Gastroesophageal sphincter (tissue), 4 donors: ENCODE measurements around the gene GPC3. TPM values are rescaled to one million over a fixed set of nuclear protein-coding genes. Genes with fewer than 3 reads are reported as not detected.

Source experiments
- ATAC-seq: fragments of 150-250 bp; one replicate; pipeline ENCODE4 v1.9.1; 2016; ENCODE audit warnings: mild to moderate bottlenecking, moderate library complexity
- H3K27ac ChIP-seq, 4 donors: fragments of 200-600 bp; sonication (generic) in 3 of 4; 1 replicate in 3 of 4; 2 replicates in 1 of 4; pipeline ENCODE4 v1.5.1; 2016 to 2019
- H3K27me3 ChIP-seq: fragments of 200-600 bp; sonication (generic); one replicate; pipeline ENCODE4 v1.5.1; 2019
- H3K36me3 ChIP-seq, 2 donors: fragments of 200-600 bp; sonication (generic); one replicate each; pipeline ENCODE4 v1.5.1; 2019; ENCODE audit warnings: control low read depth in 1 of 2
- H3K4me1 ChIP-seq, 3 donors: fragments of 200-600 bp; sonication (generic); 1 replicate in 2 of 3; 2 replicates in 1 of 3; pipeline ENCODE4 v1.5.1; 2016 to 2019; ENCODE audit warnings: control low read depth in 2 of 3
- H3K4me3 ChIP-seq, 2 donors: fragments of 200-600 bp; sonication (generic); one replicate each; pipeline ENCODE4 v1.5.1; 2019; ENCODE audit warnings: mild to moderate bottlenecking in 1 of 2, moderate library complexity in 1 of 2
- H3K9me3 ChIP-seq, 3 donors: fragments of 200-600 bp; sonication (generic); one replicate each; pipeline ENCODE4 v1.5.1; 2017 to 2019; ENCODE audit warnings: control low read depth in 2 of 3
- EP300 ChIP-seq: sonication (generic); formaldehyde crosslinking; IDR thresholded peaks from one replicate; pipeline ENCODE4 v1.6.1; 2017; ENCODE audit warnings: antibody characterized with exemption, mild to moderate bottlenecking
- POLR2A ChIP-seq, 2 donors: fragments of 450-650 bp; IDR thresholded peaks; one replicate each; pipeline ENCODE4 v1.6.1; 2017; ENCODE audit warnings: antibody characterized with exemption in 2 of 2, mild to moderate bottlenecking in 2 of 2, moderate library complexity in 1 of 2
- POLR2AphosphoS5 ChIP-seq: sonication (generic); formaldehyde crosslinking; IDR thresholded peaks from one replicate; pipeline ENCODE4 v1.6.1; 2017; ENCODE audit warnings: antibody characterized with exemption
- WGBS, 2 donors: methylation state at CpG; one replicate each; pipeline ENCODE4 v1.1.5; 2018; ENCODE audit warnings: low coverage in 1 of 2; 5-methylcytosine and 5-hydroxymethylcytosine counted together
- total RNA-seq, 4 donors: library from RNA; depleted of rRNA; stranded (reverse); fragments of >200 nt; gene quantifications; one replicate each; pipeline ENCODE4 v1.1.0, GENCODE V29; 2016
- TF ChIP-seq, protein P1 (sequence below), 4 experiments: fragments of 200-600 bp in 2 of 4; fragments of 450-650 bp in 2 of 4; sonication (generic) in 1 of 4; IDR thresholded peaks; one replicate each; pipeline ENCODE4 v1.5.1; 2017 to 2019; ENCODE audit warnings: antibody characterized with exemption in 4 of 4, mild to moderate bottlenecking in 2 of 4, moderate library complexity in 2 of 4

GPC3 gene
- total RNA-seq, 4 donors from 2014 or later = 5.8 to 19.7 (median 14.9) TPM

DNA sequence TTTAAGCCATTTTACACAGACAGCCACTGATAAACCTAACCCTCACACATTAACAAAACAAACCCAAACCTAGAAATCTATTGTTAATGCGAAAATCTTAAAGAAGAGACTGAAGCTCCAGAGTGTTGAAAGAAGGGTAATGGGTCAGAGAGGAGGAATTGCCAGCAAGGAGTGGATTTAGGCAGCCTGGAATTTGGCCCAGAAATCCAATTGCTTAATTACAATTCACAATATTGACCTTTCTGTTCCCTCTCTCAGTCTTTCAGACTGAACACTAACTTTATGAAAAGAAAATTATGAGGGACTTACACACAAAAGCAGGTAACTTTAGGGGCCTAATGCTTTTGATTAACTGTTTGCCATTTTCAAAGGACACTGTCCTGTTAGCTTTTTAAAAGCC lies 384.9 kb downstream of the GPC3 start:
- Histone ChIP-seq H3K27ac (no peak overlapping the region), H3K36me3 (no peaks in the 10 kb centered on the region), H3K4me1 (no peaks in the 10 kb centered on the region), H3K9me3 (no peaks in the 10 kb centered on the region), H3K4me3 (no peak overlapping the region), H3K27me3 (no peaks in the 10 kb centered on the region)
- TF ChIP-seq POLR2AphosphoS5 = no peak
- TF ChIP-seq, protein P1, sequence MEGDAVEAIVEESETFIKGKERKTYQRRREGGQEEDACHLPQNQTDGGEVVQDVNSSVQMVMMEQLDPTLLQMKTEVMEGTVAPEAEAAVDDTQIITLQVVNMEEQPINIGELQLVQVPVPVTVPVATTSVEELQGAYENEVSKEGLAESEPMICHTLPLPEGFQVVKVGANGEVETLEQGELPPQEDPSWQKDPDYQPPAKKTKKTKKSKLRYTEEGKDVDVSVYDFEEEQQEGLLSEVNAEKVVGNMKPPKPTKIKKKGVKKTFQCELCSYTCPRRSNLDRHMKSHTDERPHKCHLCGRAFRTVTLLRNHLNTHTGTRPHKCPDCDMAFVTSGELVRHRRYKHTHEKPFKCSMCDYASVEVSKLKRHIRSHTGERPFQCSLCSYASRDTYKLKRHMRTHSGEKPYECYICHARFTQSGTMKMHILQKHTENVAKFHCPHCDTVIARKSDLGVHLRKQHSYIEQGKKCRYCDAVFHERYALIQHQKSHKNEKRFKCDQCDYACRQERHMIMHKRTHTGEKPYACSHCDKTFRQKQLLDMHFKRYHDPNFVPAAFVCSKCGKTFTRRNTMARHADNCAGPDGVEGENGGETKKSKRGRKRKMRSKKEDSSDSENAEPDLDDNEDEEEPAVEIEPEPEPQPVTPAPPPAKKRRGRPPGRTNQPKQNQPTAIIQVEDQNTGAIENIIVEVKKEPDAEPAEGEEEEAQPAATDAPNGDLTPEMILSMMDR (IDR thresholded peaks at IDR 0.05) = no peak
- TF ChIP-seq EP300 = no peak
- TF ChIP-seq POLR2A (IDR thresholded peaks at IDR 0.05) = no peak
- ATAC-seq = no peak
- WGBS, 2 donors = 63% methylated on average over 1 of the region's 1 CpG; no CpG with 5 or more reads in 1 of the 2 donors

DNA sequence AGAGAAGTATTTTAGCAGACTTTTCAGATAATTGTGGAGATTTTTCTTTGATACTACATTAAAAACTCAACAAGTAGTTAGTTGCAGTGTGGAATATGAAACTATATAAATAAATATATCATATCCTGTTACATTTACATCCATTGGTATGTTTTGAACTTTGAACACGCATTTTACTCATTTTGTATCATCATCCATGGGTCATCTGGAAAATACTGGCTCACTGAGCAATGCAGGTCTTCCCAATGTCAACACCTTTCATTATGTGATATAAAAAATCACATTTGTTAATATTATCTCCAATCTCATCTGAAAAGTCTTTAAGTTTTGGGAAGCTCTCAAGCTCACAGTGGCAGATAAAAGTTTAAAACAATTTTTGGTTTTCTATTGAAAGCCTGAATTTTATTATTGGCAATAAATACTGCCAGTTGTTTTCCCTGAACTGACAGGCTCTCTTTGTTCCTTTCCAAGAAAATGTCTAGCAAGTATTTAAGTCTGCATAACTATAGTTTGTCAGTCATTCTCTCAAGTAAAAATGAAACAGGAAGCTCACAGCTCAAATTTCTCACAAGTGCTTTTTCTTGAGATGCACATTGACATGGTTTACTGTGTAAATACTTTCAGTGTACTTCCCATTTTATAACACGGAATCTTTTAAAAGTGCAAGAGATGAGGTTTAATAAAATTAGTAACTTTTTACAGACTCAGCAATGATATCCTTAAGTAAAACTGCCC lies 386.6 kb downstream of the GPC3 start:
- H3K4me1 ChIP-seq = no peaks in the 10 kb centered on the region
- no peak for ATAC-seq
- H3K9me3 ChIP-seq = no peaks in the 10 kb centered on the region
- no peak for TF ChIP-seq POLR2AphosphoS5
- no peak for TF ChIP-seq EP300
- no peak for TF ChIP-seq POLR2A (IDR thresholded peaks at IDR 0.05)
- TF ChIP-seq, protein P1 (IDR thresholded peaks at IDR 0.05) = no peak
- H3K27ac ChIP-seq = no peak overlapping the region
- no peak overlapping the region for H3K4me3 ChIP-seq
- no peaks in the 10 kb centered on the region for H3K36me3 ChIP-seq
- H3K27me3 ChIP-seq = no peaks in the 10 kb centered on the region
- WGBS, 2 donors = 40 to 67% methylated on average over 2 of the region's 2 CpGs

DNA sequence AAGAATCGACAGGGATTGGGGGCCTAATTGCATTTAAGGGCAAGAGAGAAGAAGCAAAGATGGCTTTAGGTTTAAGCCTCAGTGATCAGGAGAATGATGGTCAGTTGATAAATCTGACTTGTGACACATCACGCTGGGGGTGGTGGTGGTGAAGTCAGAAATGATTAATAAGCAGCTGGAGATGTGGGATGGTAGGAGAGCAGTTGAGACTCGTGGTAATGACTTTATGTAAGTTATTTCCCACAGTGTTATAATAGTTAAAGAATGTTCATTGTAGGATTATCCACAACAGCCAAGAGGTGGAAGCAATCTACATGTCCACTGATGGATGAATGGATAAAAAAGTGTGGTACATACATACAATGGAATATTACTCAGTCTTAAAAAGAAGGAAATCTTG lies 391.2 kb downstream of the GPC3 start:
- WGBS, 2 donors = 68 to 74% methylated on average over 2 to 3 of the region's 3 CpGs
- H3K9me3 ChIP-seq = no peaks in the 10 kb centered on the region

DNA sequence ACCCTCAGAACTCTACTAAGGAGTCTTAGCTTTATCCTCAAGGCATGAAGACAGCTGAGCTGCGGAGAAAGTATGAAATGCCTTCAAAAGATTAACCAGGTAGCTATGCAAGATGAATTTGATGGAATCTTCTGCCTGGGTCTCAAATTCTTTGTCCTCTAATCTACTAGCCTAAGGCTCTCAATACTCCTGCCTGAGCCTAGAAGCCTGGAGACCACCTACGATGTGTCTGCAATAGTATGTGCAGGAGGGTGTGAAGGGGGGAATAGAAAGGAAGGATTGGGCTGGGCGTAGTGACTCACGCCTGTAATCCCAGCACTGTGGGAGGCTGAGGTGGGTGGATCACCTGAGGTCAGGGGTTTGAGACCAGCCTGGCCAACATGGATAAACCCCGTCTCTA lies 391.9 kb downstream of the GPC3 start:
- no peak for ATAC-seq
- Histone ChIP-seq H3K4me1 (no peaks in the 10 kb centered on the region), H3K27me3 (no peaks in the 10 kb centered on the region), H3K4me3 (no peak overlapping the region), H3K36me3 (no peaks in the 10 kb centered on the region), H3K27ac (no peak overlapping the region), H3K9me3 (no peaks in the 10 kb centered on the region)
- no peak for TF ChIP-seq EP300
- 92% methylated on average over 2 of the region's 5 CpGs; no CpG with 5 or more reads in 1 of the 2 donors for WGBS, 2 donors

More for the DNA sequence above, 391.2 kb downstream of the GPC3 start:
- H3K4me1 ChIP-seq = no peaks in the 10 kb centered on the region
- ATAC-seq = no peak
- no peak for TF ChIP-seq POLR2A (IDR thresholded peaks at IDR 0.05)
- TF ChIP-seq, protein P1 (IDR thresholded peaks at IDR 0.05) = no peak
- no peak for TF ChIP-seq POLR2AphosphoS5
- TF ChIP-seq EP300 = no peak
- no peak overlapping the region for H3K27ac ChIP-seq
- H3K4me3 ChIP-seq = no peak overlapping the region
- H3K27me3 ChIP-seq = no peaks in the 10 kb centered on the region
- no peaks in the 10 kb centered on the region for H3K36me3 ChIP-seq

DNA sequence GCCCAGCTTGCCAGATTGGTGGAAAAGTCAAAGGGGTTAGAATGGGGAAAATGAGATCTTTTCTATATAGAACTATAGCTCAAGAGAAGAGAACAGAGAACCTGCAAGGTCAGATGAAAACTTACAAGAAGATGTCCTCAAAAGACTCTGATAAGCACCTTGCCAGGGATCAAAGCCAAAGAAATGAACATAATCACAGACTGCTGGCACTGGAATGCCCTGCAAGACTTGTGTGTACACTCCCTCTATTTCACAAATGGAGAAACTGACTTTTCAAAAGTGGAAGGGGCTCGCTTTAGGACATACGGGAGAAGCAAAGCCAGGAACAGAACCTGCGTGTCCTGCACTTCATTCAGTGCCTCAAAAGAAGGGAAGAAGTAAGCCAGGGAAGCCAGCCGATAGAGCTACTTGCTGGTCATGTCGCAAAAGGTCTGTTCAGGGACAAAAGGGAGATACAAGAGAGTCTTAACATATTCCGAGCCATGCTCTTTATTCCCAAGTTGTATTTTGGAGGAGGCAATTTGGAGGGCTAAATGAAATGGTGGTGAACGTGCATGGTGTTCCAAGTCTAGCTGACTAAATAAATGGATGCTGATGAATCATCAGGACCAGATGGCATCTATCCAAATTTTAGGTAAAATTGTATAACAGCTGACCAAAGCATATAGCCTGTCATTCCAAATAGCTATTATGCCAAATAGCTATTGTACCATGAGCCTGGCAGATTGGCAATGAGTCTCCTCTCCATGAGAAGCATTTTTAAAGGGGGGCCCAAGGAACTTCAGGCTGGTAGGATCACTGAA lies 394.5 kb downstream of the GPC3 start:
- no peak for TF ChIP-seq POLR2A (IDR thresholded peaks at IDR 0.05)
- TF ChIP-seq, protein P1 (IDR thresholded peaks at IDR 0.05) = no peak
- TF ChIP-seq EP300 = no peak
- no peak for TF ChIP-seq POLR2AphosphoS5
- no peaks in the 10 kb centered on the region for H3K9me3 ChIP-seq
- WGBS, 2 donors = 78 to 96% methylated on average over 4 to 6 of the region's 7 CpGs
- H3K27me3 ChIP-seq = no peaks in the 10 kb centered on the region
- H3K4me3 ChIP-seq = no peak overlapping the region
- no peak for ATAC-seq
- H3K27ac ChIP-seq = no peak overlapping the region
- H3K36me3 ChIP-seq = no peaks in the 10 kb centered on the region
- H3K4me1 ChIP-seq = no peaks in the 10 kb centered on the region
